ENCODE measurements around the gene TAF4.

Gene TAF4

GRCh38 chr20:61964675-61965605 lies 100.7 kb downstream of the TAF4 start:
- DNase-seq (ENCODE audit: low spot score): no peak

GRCh38 chr20:61963885-61964674 lies 101.6 kb downstream of the TAF4 start:
- DNase-seq (ENCODE audit: low spot score): no peak

- no peak for DNase-seq (ENCODE audit: low spot score)
These were observed 102.5 kb downstream of the TAF4 start for GRCh38 chr20:61963149-61963548.

- no peak for DNase-seq (ENCODE audit: low spot score)
These were observed 104.8 kb downstream of the TAF4 start for GRCh38 chr20:61960836-61961235.

GRCh38 chr20:61958773-61959700 lies 106.6 kb downstream of the TAF4 start:
- no peak for DNase-seq (ENCODE audit: low spot score)

GRCh38 chr20:61957961-61958715 lies 107.5 kb downstream of the TAF4 start:
- no peak for DNase-seq (ENCODE audit: low spot score)

- DNase-seq (ENCODE audit: low spot score): no peak
These were observed 109.0 kb downstream of the TAF4 start for GRCh38 chr20:61956396-61957342.

- no peak for DNase-seq (ENCODE audit: low spot score)
These were observed 109.8 kb downstream of the TAF4 start for GRCh38 chr20:61955668-61956395.

- DNase-seq (ENCODE audit: low spot score): no peak
These were observed 111.2 kb downstream of the TAF4 start for GRCh38 chr20:61954276-61955021.

- no peak for DNase-seq (ENCODE audit: low spot score)
These were observed 112.4 kb downstream of the TAF4 start for GRCh38 chr20:61953037-61954021.

GRCh38 chr20:61951695-61952533 lies 113.8 kb downstream of the TAF4 start:
- DNase-seq (ENCODE audit: low spot score): no peak

GRCh38 chr20:61950641-61951071 lies 115.0 kb downstream of the TAF4 start:
- no peak for DNase-seq (ENCODE audit: low spot score)

- no peak for DNase-seq (ENCODE audit: low spot score)
These were observed 115.7 kb downstream of the TAF4 start for GRCh38 chr20:61949714-61950640.

- no peak for DNase-seq (ENCODE audit: low spot score)
These were observed 116.3 kb downstream of the TAF4 start for GRCh38 chr20:61949363-61949713.

All from CD4-positive, alpha-beta T cell treated with Interleukin-2 at 100 ng/mL for 4 hours (primary cell).